HUES48 (cell line): ENCODE data around the gene C11orf21.
"Not testable (repeated sequence)": the region's sequence is repeated elsewhere in the genome, so short reads cannot be mapped to it uniquely, and the experiment has no call there.

Source experiments
- H3K27ac ChIP-seq: one replicate; pipeline ENCODE4 v1.7.0; 2013; ENCODE audit warnings: low read depth, low read length, inconsistent platforms
- H3K27me3 ChIP-seq: 2 replicates; pipeline ENCODE4 v1.6.1; 2013; ENCODE audit warnings: mild to moderate bottlenecking, low read length; ENCODE audit not compliant: control insufficient read depth, insufficient read depth
- H3K36me3 ChIP-seq: 2 replicates; pipeline ENCODE4 v1.6.1; 2013; ENCODE audit warnings: low read length; ENCODE audit not compliant: control insufficient read depth, insufficient read depth
- H3K4me1 ChIP-seq: 2 replicates; pipeline ENCODE4 v1.6.1; 2013; ENCODE audit warnings: mild to moderate bottlenecking, low read length; ENCODE audit not compliant: control insufficient read depth, insufficient read depth
- H3K4me3 ChIP-seq: 2 replicates; pipeline ENCODE4 v1.5.1; 2013; ENCODE audit warnings: mild to moderate bottlenecking, low read depth, low read length
- H3K9ac ChIP-seq: 2 replicates; pipeline ENCODE4 v1.6.1; 2013; ENCODE audit warnings: mild to moderate bottlenecking, low read depth, low read length, moderate library complexity
- H3K9me3 ChIP-seq: 2 replicates; pipeline ENCODE4 v1.6.1; 2013; ENCODE audit warnings: low read length; ENCODE audit not compliant: control insufficient read depth, insufficient read depth

Gene C11orf21

DNA sequence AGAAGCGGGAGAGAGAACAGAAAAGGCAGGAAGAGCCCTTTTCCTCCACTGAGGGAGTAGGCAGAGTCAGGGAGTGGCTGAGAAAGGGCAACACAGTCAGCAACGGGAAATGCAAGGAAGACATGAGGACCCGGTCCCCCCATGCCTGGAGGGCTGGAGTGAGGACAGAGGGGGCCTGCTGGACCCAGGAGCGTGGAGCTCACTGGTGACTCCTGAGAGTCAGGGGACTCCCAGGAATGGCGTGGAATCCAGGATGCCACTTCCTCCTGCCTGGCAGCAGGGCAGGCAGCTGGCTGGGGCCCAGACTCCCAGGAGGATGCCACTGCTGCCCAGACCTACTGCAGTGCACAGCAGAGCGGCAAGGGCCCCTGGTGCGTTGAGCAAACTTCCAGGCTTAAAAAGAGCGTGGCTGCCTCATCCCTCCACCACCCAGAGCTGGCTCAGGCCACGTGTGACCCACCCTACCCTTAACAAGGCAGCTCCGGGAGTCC is 11.3 kb downstream of the C11orf21 start:
- Histone ChIP-seq H3K27me3 (peaks cover 12% of the 10 kb centered on the region), H3K9ac (no peak overlapping the region), H3K27ac (no peak overlapping the region), H3K4me3 (no peak overlapping the region), H3K9me3 (no peaks in the 10 kb centered on the region), H3K36me3 (no peaks in the 10 kb centered on the region), H3K4me1 (no peaks in the 10 kb centered on the region)

DNA sequence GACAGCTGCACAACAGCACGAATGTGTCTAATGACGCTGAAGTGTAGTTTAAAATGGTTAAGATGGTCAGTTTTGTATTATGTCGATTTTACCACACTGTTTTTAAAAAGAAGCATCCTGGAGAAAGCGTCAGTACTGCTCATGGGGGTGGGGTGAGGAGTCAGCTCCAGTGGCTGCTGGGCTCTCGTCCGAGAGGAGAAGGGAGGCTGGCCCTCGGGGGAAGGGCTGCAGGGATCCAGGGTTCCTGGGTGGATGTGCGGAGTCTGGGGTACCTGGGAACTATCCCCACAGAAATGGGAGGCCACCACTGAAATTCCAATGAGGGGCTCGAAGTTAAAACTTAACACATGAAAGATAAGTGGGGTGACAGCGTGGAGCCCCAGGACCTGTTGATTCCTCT is 11.9 kb downstream of the C11orf21 start:
- no peaks in the 10 kb centered on the region for H3K4me1 ChIP-seq
- no peak overlapping the region for H3K27ac ChIP-seq
- H3K9me3 ChIP-seq = no peaks in the 10 kb centered on the region
- H3K4me3 ChIP-seq = no peak overlapping the region
- no peak overlapping the region for H3K9ac ChIP-seq
- peaks cover 12% of the 10 kb centered on the region for H3K27me3 ChIP-seq
- H3K36me3 ChIP-seq = no peaks in the 10 kb centered on the region

DNA sequence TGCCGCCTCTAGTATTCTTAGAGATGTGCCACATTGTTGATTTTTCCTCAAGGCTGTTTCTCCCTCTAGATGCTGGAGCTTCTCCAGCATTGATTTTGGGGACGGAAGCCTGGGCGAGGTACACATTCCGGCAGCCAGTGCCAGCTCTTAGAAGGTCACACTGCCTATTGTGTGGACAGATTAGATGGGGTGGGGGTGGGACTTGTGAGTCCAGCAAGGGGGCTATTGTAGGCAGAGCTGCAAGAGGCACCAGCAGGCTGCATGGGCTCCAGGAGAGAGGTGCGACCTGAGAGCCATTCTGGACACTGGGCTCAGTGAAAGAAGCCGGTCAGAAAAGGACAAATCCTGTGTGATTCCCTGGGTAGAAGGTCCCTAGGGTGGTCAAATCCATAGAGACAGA is 12.4 kb downstream of the C11orf21 start:
- H3K27ac ChIP-seq = no peak overlapping the region
- H3K27me3 ChIP-seq = peaks cover 12% of the 10 kb centered on the region
- H3K4me1 ChIP-seq = no peaks in the 10 kb centered on the region

DNA sequence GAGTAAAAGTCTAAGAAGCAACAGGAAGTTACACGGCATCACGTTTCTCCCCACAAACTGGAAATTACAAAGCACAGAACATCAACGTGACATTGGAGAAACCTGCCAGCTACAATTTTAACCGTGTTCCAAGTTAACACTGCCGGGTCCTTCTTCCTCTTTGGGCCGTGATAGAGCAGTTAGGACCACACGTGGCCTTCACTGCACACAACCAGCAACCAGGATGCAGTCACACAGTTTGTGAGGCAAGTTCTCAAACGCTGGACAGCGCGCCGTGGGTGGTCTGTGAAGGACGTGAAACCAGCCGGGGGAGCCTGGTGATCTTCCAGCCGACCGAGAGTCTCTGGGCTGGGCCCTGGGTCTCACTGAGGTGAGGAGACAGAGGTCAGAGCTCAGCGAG is 14.6 kb downstream of the C11orf21 start:
- Histone ChIP-seq H3K36me3 (no peaks in the 10 kb centered on the region), H3K9ac (no peak overlapping the region), H3K27me3 (peaks cover 16% of the 10 kb centered on the region), H3K9me3 (no peaks in the 10 kb centered on the region), H3K4me3 (no peak overlapping the region), H3K4me1 (no peaks in the 10 kb centered on the region), H3K27ac (no peak overlapping the region)

More for the DNA sequence above, 12.4 kb downstream of the C11orf21 start:
- H3K9ac ChIP-seq = no peak overlapping the region
- no peaks in the 10 kb centered on the region for H3K9me3 ChIP-seq
- H3K4me3 ChIP-seq = no peak overlapping the region
- no peaks in the 10 kb centered on the region for H3K36me3 ChIP-seq

DNA sequence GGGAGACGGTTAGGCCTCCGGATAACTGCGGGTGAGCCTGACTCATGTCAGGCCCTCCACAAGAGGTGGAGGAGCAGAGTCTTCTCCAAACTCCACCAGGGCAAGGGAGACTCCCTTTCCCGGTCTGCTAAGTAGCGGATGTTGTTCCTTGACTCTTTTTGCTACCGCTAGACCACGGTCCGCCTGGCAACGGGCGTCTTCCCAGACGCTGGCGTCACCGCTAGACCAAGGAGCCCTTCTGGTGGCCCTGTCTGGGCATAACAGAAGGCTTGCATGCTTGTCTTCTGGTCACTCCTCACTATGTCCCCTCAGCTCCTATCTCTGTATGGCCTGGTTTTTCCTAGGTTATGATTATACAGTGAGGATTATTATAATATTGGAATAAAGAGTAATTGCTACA is 15.4 kb downstream of the C11orf21 start:
- not testable (repeated sequence) for H3K36me3 ChIP-seq, H3K4me1 ChIP-seq, H3K9ac ChIP-seq, H3K4me3 ChIP-seq, H3K27ac ChIP-seq, H3K9me3 ChIP-seq
- peaks cover 16% of the 10 kb centered on the region for H3K27me3 ChIP-seq

DNA sequence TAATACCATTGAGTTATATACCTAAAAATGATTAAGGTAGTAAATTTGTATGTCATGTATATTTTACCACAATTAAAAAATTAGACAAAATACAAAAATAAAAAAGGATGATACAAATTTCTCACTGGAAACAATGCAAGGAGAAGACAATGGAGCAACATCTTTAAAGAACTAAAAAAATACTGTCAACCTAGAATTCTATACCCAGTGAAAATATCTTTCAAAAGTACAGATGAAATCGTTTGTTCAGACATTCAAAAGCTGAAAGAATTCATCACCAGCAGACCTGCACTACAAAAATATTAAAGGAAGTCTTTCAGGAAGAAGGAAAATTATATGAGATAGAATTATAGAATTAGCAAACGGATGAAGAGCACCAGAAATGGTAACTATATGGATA is 21.5 kb downstream of the C11orf21 start:
- Histone ChIP-seq H3K9ac (no peak overlapping the region), H3K27me3 (peaks cover 13% of the 10 kb centered on the region), H3K36me3 (no peaks in the 10 kb centered on the region), H3K4me3 (no peak overlapping the region), H3K4me1 (peaks cover 13% of the 10 kb centered on the region), H3K9me3 (no peaks in the 10 kb centered on the region), H3K27ac (no peak overlapping the region)

DNA sequence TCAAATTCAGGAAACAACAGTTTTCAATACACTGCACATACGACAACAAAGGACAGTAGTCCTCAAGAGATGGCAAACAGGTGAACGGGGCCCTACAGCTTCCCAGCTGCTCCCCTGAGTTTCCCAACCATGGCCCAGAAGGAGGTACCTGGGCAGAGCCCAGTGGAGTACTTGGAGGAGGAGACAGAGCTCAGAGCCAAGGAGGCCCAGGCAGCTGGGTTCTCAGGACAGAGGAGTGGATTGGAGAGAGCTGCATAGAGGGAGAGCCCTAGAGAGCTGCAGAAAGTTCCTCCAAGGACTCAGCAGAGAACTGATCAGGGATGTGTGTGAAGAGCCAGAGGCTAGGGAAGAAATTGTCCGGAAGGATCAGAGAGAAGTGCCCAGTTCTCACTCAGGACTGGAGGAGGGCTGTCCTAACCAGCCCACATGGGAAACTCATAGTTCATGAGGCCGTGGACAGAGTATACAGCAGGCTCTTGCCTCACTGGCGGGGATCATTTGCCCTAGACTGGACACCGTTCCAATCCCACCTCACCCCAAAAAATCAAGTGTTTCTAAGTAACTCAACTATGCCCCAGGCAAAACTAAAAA is 23.7 kb downstream of the C11orf21 start:
- Histone ChIP-seq H3K4me3 (no peak overlapping the region), H3K36me3 (no peaks in the 10 kb centered on the region), H3K27ac (no peak overlapping the region), H3K9ac (no peak overlapping the region), H3K9me3 (no peaks in the 10 kb centered on the region), H3K27me3 (peaks cover 21% of the 10 kb centered on the region), H3K4me1 (peaks cover 13% of the 10 kb centered on the region)

DNA sequence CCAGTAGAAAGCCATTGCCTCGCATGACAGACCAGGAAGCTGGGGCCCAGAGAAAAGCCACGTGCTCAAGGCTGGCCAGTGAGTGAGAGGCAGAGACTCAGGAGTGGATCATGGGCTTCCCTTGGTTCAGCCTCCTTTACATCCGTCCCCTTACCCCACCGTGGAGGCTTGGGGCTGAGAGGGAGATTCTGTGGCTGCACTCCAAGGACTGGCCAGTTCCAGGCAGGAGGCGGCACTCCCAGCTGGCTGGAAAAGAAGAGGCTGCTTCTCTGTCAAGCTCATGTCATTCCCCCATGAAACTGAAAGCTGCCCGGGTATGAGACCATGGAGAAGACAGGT is 24.7 kb downstream of the C11orf21 start:
- Histone ChIP-seq H3K27ac (no peak overlapping the region), H3K4me1 (peaks cover 13% of the 10 kb centered on the region), H3K27me3 (peaks cover 31% of the 10 kb centered on the region), H3K4me3 (no peak overlapping the region), H3K9me3 (no peaks in the 10 kb centered on the region), H3K9ac (no peak overlapping the region), H3K36me3 (no peaks in the 10 kb centered on the region)

DNA sequence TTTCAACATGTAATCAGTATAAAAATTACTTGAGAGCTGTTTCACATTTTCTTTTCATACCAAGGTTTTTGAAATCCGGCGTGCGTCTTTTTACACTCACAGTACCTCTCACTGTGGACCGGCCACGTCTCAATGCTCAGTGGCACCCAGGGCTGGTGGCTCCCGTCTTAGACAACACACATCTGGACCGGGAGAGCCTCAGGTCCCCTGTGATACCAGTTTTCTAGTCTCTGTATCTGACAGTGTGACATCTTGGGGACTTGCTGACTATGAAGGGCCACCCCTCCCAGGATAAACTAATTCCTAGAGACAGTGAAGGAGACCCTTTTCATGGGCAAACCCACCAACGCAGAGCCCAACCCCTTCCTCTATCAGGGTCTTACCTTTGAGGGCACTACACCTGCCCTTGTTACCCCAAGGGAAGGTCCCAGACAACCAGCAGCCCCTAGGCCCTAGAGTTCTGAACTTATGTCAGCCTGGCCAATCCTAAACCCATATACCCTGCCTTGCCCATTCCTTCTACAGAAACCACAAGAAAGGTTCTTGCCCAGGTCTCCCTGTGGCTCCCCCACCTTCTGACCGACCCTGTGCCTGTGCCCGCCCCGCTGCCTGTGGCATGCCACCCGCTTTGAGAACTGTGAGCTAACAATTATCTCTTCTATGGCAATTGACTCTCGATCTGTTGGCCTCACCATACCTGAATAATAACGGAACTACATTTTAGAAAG is 25.3 kb downstream of the C11orf21 start:
- H3K27ac ChIP-seq = no peak overlapping the region
- H3K27me3 ChIP-seq = peaks cover 37% of the 10 kb centered on the region
- no peak overlapping the region for H3K4me3 ChIP-seq
- no peaks in the 10 kb centered on the region for H3K36me3 ChIP-seq
- H3K9me3 ChIP-seq = no peaks in the 10 kb centered on the region
- no peak overlapping the region for H3K9ac ChIP-seq
- H3K4me1 ChIP-seq = peaks cover 15% of the 10 kb centered on the region

DNA sequence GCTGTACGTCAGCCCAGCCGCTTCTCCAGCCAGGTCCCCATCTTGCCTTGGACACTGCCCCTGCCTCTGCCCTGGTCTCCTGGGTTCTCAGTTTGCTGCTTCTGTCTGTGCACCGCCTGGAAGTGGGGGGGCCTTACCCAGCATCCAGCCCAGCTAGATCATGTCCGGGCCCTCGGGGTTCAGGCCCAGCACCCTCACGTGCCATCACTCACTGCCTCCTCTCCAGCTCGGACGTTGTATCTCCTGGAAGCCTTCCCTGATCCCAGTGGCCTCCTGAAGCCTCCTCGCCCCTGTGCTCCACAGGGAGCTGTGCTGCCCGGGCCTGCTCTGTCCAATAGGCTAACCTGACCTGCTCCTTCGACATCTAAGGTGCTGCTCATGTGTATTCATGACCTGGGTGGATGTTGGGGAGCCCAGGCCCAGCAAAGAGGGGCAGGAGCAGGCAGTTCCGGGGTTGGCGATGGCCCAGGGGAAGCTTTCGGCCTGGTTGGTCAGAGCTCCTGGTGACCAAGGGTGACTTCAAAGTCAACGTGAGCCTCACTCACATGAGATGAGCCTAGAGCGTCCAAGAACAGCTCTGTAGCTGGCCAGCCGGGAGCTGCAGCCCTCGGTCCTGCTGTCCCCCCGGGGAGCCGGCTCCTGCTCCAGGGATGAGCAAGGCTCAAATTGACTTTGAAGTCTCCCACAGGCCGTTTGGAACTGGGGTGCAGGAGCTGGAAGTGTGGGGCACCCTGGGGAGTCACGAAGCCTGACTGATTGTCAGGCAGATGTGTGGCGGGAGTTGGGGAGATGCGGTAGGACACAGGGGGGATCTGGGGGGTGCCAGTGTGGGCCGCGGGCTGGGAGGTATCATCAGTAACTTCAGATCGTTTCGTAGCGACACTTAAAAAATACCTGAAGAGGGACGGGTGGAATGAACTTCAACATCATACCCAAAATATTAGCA is 26.1 kb downstream of the C11orf21 start:
- peaks cover 15% of the 10 kb centered on the region for H3K4me1 ChIP-seq
- H3K27me3 ChIP-seq = peaks cover 45% of the 10 kb centered on the region
- no peak overlapping the region for H3K4me3 ChIP-seq
- H3K36me3 ChIP-seq = no peaks in the 10 kb centered on the region
- no peak overlapping the region for H3K27ac ChIP-seq
- H3K9ac ChIP-seq = no peak overlapping the region
- H3K9me3 ChIP-seq = no peaks in the 10 kb centered on the region

DNA sequence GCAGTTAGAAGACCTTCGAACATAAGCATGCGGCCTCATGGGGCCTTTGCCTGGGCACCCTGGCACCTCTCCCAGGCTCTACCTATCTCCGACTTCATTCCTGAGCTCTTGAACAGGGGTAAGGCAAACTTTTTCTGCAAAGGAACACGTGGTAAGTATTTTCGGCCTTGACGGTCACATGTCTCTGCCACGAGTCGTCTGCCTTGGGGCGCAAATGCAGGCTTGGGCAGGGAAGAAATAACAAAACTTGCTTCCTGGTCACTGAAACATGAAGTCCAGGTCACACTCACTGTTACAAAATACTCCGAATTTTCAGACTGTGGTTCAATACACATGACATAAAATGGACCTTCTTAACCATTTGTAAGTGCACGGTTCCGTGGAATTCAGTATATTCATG is 27.9 kb downstream of the C11orf21 start:
- peaks cover 62% of the 10 kb centered on the region for H3K27me3 ChIP-seq
- no peaks in the 10 kb centered on the region for H3K36me3 ChIP-seq
- no peaks in the 10 kb centered on the region for H3K9me3 ChIP-seq
- no peak overlapping the region for H3K27ac ChIP-seq
- H3K4me1 ChIP-seq = peaks cover 15% of the 10 kb centered on the region
- no peak overlapping the region for H3K9ac ChIP-seq
- no peak overlapping the region for H3K4me3 ChIP-seq
